A549 treated with AZD9567 at 1 μM for 4 hours (cell line): ENCODE data around the gene MMP26. TPM values are rescaled to one million over a fixed set of nuclear protein-coding genes. Genes with fewer than 3 reads are reported as not detected.

ENCODE experiments used
- total RNA-seq: library from RNA; stranded (reverse); fragments of 200-300 nt; extraction: Qiagen RNA extraction; gene quantifications from 5 replicates; pipeline ENCODE4 v1.2.3, GENCODE V29; 2022; ENCODE audit not compliant: insufficient read depth

The MMP26 gene
- not detected in 5 replicates for total RNA-seq

GRCh38 chr11:4704054-4704789 is at the start of gene MMP26:
Gene MMP26, plus strand, starts transcription at chr11:4704784.

DNA sequence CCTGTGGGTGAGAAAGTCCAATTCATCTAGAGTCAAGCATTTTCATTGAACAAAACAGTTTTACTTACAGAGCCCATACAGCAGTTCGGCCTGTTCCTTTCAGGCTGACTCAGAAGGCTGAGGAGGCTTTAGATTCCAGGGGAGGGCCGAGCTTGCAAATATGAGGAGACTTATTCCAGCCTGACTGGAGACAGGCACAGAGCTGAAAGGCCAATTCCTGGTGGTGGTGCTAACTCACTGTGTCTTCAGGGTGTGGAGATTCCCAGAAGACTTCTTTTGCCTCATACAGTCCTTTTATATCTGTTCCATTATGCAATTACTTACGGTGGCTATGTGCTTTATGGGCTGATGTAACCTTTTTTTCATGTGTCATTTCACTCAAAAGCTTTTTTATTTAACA is 7.0 kb upstream of the MMP26 start, which contains the start of gene OR51E2:
TSS of gene OR51E2 (minus strand) at position 269 of the 400 bp plus-strand sequence. CDS start 15,142 bp downstream, outside the sequence.

Other genes starting within 250 kb of the MMP26 start
- gene OR52K1, start 222.1 kb upstream of the MMP26 start, total RNA-seq = not detected in 5 replicates
- gene OR52M1, start 159.6 kb upstream of the MMP26 start, total RNA-seq = not detected in 5 replicates
- not detected in 5 replicates for gene OR52I2, start 123.0 kb upstream of the MMP26 start, total RNA-seq
- not detected in 5 replicates for gene OR52I1, start 110.7 kb upstream of the MMP26 start, total RNA-seq
- gene TRIM68, start 96.6 kb upstream of the MMP26 start, total RNA-seq = 8.5 to 10.6 TPM (median 9.7 TPM) in 5 replicates
- gene OR51D1, start 67.3 kb upstream of the MMP26 start, total RNA-seq = not detected in 5 replicates
- gene OR51E1, start 60.8 kb upstream of the MMP26 start, total RNA-seq = not detected in 5 replicates
- gene OR51E2, start 6.9 kb upstream of the MMP26 start, total RNA-seq = not detected in 5 replicates
- not detected in 5 replicates for gene OR51F1, start 65.2 kb downstream of the MMP26 start, total RNA-seq
- not detected in 5 replicates for gene OR52R1, start 99.6 kb downstream of the MMP26 start, total RNA-seq
- not detected in 5 replicates for gene OR51F2, start 116.5 kb downstream of the MMP26 start, total RNA-seq
- gene OR51S1, start 144.4 kb downstream of the MMP26 start, total RNA-seq = not detected in 5 replicates
- gene OR51T1, start 177.1 kb downstream of the MMP26 start, total RNA-seq = not detected in 5 replicates
- gene OR51A7, start 199.0 kb downstream of the MMP26 start, total RNA-seq = not detected in 5 replicates
- gene OR51G2, start 214.6 kb downstream of the MMP26 start, total RNA-seq = not detected in 5 replicates
- gene OR51G1, start 219.6 kb downstream of the MMP26 start, total RNA-seq = not detected in 5 replicates
- gene OR51A4, start 242.8 kb downstream of the MMP26 start, total RNA-seq = not detected in 5 replicates